ENCODE measurements around the gene HIP1R.

HIP1R gene

GRCh38 chr12:122834104-122834920 is 945 bp upstream of the HIP1R start:
- DNase-seq (ENCODE audit: low read depth in 2 of 2), result no peak

- DNase-seq (ENCODE audit: low read depth in 2 of 2), result peak in 1 of 2 donors; percentile 27
These were observed 431 bp downstream of the HIP1R start for GRCh38 chr12:122835750-122836026.

- peak in 1 of 2 donors; percentile 20 for DNase-seq (ENCODE audit: low read depth in 2 of 2)
These were observed 1.0 kb downstream of the HIP1R start for GRCh38 chr12:122836027-122836921.

GRCh38 chr12:122837306-122838265 is 2.3 kb downstream of the HIP1R start:
- no peak for DNase-seq (ENCODE audit: low read depth in 2 of 2)

- DNase-seq (ENCODE audit: low read depth in 2 of 2), result no peak
These were observed 3.6 kb downstream of the HIP1R start for GRCh38 chr12:122838841-122839240.

- DNase-seq (ENCODE audit: low read depth in 2 of 2), result no peak
These were observed 4.8 kb downstream of the HIP1R start for GRCh38 chr12:122839907-122840554.

GRCh38 chr12:122840580-122841513 is 5.6 kb downstream of the HIP1R start:
- no peak for DNase-seq (ENCODE audit: low read depth in 2 of 2)

- DNase-seq (ENCODE audit: low read depth in 2 of 2), result no peak
These were observed 6.5 kb downstream of the HIP1R start for GRCh38 chr12:122841544-122842321.

- no peak for DNase-seq (ENCODE audit: low read depth in 2 of 2)
These were observed 7.5 kb downstream of the HIP1R start for GRCh38 chr12:122842505-122843405.

GRCh38 chr12:122843455-122843854 is 8.2 kb downstream of the HIP1R start:
- no peak for DNase-seq (ENCODE audit: low read depth in 2 of 2)

- DNase-seq (ENCODE audit: low read depth in 2 of 2), result no peak
These were observed 9.2 kb downstream of the HIP1R start for GRCh38 chr12:122844366-122844971.

- DNase-seq (ENCODE audit: low read depth in 2 of 2), result no peak
These were observed 10.0 kb downstream of the HIP1R start for GRCh38 chr12:122845041-122845864.

GRCh38 chr12:122845865-122846621 is 10.8 kb downstream of the HIP1R start:
- DNase-seq (ENCODE audit: low read depth in 2 of 2), result no peak

- DNase-seq (ENCODE audit: low read depth in 2 of 2), result no peak
These were observed 11.6 kb downstream of the HIP1R start for GRCh38 chr12:122846622-122847515.

- no peak for DNase-seq (ENCODE audit: low read depth in 2 of 2)
These were observed 12.2 kb downstream of the HIP1R start for GRCh38 chr12:122847516-122847836.

Measured in stimulated activated CD8-positive, alpha-beta memory T cell treated with anti-CD3 and anti-CD28 coated beads, Interleukin-2, amount 100 ng/mL, for 48 hours (primary cell).